ENCODE measurements around the gene TEKT5.
"Not testable (repeated sequence)": the region's sequence is repeated elsewhere in the genome, so short reads cannot be mapped to it uniquely, and the experiment has no call there.

The TEKT5 gene

DNA sequence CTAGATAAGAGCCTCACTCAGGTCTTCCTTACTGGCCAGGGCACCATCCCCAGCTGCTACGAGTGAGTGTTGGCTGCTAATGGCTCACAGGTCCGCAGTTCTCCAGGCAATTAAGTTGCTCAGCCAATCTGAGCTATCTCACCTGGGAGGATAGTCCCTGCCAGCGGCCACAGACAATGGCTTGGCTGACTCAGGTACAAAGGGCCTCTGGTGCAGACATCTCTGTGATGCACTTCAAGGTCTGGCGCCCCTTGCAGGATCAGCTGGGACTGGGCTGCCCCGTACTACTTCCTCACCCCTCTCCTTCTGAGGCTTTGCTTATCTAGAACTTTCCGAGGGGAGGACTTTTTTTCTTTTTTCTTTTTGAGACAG lies 65.2 kb downstream of the TEKT5 start:
- DNase-seq = no peak

DNA sequence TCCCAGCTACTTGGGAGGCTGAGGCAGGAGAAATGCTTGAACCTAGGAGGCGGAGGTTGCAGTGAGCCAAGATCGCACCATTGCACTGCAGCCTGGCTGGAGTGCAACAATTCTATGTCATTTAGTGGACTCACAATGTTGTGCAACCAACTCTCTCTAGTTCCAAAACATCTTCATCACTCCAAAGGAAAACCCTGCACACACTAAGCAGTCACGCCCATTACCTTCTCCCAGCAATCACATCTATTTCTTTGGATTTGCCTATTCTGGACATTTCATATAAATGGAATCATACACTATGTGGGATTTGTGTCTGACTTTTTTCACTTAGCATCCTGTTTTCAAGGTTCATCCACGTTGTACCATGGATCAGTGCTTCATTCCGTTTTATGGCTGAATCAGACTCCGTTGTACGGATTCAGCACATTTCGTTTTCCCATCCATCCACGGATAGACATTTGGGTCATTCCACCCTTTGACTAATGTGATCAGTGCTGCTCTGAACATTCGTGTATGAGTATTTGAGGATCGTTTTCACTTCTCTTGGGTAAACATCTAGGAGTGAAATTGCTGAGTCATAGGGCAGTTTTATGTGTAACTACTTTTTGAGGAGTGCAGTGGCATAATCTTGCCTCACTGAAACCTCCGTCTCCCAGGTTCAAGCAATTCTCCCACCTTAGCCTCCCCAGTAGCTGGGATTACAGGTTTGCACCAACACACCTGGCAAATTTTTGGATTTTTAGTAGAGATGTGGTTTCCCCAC lies 69.0 kb downstream of the TEKT5 start:
- no peak for DNase-seq

DNA sequence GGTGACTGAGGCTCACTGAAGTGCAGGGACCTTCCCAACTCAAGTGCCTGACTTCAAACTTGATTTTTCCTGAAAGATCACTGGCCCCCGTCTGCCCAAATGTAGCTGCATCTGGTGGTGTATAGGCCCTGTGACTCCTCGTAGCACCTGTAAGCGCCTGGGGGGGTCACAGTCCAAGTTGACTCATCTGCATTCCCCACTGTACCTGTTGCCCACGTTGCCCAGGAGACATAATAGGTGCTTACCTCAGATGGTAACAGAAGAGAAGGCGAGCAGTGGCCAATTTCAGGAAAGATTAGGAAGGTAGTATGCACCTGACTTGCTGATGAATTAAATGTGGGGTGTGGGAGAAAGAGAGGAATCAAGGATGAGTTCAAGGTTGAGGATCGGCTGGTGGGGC lies 70.2 kb downstream of the TEKT5 start:
- no peak for DNase-seq

- DNase-seq = no peak
These were observed 71.7 kb downstream of the TEKT5 start for GRCh38 chr16:10623059-10623458.

- peak; percentile 84 for DNase-seq
These were observed 72.5 kb downstream of the TEKT5 start for GRCh38 chr16:10622036-10622921.

GRCh38 chr16:10621216-10621949 lies 73.3 kb downstream of the TEKT5 start:
- not testable (repeated sequence) for DNase-seq

- no peak for DNase-seq
These were observed 74.6 kb downstream of the TEKT5 start for GRCh38 chr16:10620120-10620519.

GRCh38 chr16:10619271-10619849 lies 75.4 kb downstream of the TEKT5 start:
- peak; percentile 55 for DNase-seq

GRCh38 chr16:10618710-10619209 lies 76.0 kb downstream of the TEKT5 start:
- no peak for DNase-seq

DNA sequence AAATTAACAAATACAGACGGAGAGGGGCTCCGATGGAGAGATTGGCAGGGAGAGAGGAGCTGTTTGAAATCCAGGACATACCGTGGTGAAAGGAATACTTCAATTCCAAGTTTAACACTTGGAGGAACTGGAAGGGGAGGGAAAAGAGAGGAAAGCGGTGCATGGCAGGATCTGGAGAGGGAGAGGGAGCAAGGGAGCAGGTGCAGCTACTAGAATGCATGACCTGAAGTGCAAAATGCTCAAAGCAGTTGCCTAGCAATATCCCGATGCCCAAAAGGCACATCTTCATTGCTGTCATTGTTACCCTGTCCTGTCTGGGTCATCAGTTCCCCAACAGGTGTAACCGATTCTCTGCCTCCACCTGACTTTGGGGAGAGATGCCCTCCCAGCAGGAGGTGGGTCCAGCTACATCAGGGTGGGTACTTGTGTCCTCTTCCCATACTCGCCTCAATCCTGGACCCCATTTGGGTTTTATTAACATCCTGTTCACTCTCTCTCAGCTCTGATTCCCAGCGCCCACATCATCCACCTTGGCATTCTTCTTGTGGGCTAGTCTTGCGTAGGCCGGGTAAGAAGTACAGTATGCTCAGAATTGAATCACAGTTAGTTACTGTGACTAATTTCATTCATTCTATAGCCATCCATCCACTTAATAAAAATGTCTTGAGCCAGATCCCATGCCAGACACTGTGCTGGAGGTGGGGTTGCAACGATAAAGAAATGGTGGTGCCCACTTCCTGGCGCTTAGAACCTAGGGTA lies 76.9 kb downstream of the TEKT5 start:
- no peak for DNase-seq

GRCh38 chr16:10616756-10617640 lies 77.7 kb downstream of the TEKT5 start:
- peak; percentile 82 for DNase-seq

DNA sequence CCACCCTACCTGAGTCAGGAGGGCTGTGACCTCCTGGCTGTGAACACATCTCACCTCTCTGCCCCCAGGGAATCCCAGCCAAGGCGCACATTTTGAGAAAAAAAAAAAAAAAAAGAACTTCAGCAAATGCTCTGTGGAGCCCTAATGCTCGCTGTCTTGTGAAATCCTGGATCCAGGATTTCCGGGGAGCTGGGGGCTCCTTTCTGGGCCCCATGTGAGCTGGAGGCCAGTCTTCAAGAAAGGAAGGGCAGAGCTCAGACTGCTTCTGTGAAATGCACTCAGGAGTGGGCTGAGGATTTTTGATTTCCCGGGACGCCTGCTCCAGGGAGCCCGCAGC lies 78.3 kb downstream of the TEKT5 start:
- peak; percentile 73 for DNase-seq

GRCh38 chr16:10614685-10615084 lies 80.0 kb downstream of the TEKT5 start:
- no peak for DNase-seq

DNA sequence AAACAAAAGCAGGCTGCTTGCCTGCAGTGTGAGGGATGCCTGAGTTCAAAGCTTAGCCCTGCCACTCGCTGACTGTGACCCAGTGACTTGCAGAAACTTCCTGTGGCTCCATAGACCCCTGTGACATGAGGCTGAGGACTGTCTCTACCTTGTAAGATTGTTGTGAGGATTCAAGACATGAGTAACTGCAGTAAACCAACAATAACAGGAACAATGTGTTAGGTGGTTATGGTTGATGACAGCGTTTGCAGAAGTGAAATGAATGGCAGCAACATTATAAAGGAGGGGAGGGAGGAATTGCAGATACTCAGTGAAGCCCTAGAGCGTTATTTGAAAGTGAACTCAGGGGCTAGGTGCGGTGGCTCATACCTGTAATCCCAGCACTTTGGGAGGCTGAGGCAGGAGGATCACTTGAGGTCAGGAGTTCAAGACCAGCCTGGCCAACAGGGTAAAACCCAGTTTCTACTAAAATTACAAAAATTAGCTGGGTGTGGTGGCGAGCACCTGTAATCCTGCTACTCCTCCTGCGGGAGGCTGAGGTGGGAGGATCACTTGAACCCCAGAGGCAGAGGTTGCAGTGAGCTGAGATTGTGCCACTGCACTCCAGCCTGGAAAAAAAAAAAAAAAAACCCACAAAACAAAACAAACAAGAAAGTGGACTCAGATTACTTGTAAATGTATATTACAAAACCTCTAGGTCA lies 80.8 kb downstream of the TEKT5 start:
- no peak for DNase-seq

DNA sequence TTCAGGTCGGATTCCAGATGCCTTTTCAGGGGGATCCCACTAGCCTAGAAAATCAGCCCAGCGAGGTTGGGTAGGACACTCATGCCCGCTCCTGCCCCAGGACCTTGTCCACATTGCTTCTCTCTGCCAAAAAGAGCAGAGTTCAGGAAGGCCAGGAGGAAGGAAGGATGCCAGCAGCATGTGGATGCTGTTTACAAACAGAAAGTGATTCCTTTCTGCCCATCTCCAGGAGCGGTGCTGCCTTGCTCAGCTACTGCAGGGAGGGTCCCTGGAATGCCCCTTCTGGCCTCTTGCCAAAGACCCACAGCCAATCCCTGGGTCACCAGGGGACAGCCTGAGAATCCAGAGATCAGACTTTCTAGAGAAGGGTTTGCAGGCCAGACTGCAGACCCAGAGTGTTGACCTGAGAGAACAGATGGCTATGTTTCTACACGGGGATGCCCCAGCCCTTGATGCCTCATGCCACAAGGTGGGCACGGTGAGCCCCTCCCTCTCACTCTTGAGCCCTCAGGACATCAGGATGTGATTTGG lies 82.0 kb downstream of the TEKT5 start:
- DNase-seq = no peak

DNA sequence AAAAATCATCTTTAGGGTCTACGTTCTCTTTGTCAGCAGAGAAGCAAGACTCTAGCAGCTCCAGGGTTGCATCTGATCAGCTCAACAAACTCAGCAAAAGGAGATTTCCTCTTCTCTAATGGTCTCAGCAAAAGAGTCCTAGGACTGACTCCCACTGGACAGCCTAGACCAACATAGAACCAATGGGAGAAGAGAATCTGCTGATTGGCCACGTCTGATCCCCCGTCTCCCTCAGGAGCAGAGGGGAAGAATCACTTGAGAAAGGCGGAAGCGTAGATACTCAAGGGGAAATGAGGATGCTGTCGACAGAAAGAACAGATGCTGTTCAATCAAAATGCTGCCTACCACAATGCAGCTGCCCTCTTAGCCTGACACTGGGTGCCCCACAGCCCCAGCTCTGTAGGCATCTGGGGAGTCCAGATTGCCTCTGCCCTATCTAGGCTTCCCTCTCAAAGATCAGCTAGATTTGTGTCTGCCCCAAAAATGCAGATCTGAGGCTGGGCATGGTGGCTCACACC lies 82.8 kb downstream of the TEKT5 start:
- DNase-seq = peak; percentile 25

DNA sequence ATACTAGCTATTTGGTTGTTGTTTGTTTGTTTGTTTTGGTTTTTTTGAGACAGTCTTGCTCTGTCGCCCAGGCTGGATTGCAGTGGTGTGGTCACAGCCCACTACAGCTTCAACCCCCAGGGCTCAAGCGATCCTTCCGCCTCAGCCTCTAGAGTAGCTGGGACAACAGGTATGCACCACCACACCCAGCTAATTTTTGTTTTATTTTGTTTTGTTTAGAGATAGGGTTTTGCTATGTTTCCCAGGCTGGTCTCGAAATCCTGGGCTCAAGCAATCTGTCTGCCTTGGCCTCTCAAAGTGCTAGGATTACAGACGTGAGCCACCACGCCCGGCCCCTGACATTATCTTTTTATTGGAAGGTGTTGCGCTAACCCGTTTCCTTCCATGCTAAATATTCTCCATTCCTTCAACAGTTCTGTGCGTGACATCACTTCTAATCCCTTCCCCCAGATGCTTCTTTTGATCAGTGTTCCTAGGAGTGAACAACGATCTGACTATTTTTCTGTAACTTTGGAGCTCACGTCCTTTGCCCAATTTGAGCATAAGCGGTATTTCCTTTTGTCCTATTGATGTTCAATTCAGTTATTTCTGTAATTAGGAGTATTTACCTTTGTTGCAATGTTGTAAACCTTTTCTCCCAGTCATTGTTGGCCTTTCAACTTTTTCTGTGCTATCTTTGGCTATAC lies 84.1 kb downstream of the TEKT5 start:
- DNase-seq = no peak

DNA sequence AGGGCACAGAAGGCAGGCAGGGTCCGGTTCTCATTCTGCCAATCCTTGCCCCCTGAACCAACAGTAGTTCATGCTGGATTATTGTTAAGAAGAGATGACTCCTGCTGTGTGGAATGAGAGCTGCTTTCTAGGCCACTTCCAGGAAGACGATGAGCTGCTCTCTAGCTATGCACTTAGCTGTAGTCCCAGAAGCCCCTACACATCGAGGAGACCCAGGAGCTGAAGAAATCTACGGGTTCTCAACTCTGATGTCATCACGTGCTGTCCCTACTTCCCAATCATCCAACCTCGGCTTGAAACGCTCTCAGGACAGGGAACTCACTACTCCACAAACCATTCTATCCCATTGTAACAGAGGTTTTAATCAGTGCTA lies 85.3 kb downstream of the TEKT5 start:
- no peak for DNase-seq

- no peak for DNase-seq
These were observed 85.9 kb downstream of the TEKT5 start for GRCh38 chr16:10608687-10609401.

Data from NCI-H2171 (cell line).